ENCODE results near the gene SCGB3A2. TPM values are rescaled to one million over a fixed set of nuclear protein-coding genes. Genes with fewer than 3 reads are reported as not detected.

Gene SCGB3A2
- total RNA-seq, 2 experiments from 2014 or later: not detected

- Mint-ChIP-seq H3K9me3 (no peaks in the 10 kb centered on the region), H3K4me1 (no peaks in the 10 kb centered on the region), H3K27me3 (no peaks in the 10 kb centered on the region), H3K4me3 (no peak overlapping the region), H3K27ac (no peak overlapping the region), H3K36me3 (no peaks in the 10 kb centered on the region)
- POLR2A ChIA-PET: no interaction called here
- DNase-seq: no peak
- no peak for ATAC-seq (ENCODE audit: low read depth)
Measured at GRCh38 chr5:147901599-147902039, 23.1 kb downstream of the SCGB3A2 start.

DNA sequence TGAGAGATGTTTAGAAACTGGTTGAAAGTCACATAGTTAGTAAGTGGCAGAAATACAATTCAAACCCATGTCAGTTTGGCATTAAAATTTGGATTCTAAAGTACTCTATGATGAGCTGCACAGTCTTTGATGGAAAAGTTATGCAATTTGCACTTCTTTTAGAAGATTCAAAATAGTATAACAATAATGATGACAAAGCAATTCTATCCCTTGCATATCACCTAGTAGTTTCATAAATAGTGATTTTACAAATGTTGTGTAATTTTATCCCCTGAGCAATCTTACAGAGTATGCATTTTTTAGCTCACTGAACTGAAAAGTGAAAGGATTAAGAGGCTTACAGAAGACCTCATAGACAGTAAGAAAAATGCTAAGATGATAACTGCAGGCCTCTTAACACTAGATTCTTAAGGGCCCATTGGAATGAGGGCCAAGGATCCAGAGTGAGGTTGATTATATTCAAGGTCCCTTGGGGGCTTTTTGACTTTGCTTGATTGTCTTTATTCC is 24.2 kb downstream of the SCGB3A2 start:
- DNase-seq: no peak

GRCh38 chr5:147904110-147904509 is 25.6 kb downstream of the SCGB3A2 start:
- Mint-ChIP-seq H3K27me3 (no peaks in the 10 kb centered on the region), H3K36me3 (no peaks in the 10 kb centered on the region), H3K9me3 (no peaks in the 10 kb centered on the region), H3K4me1 (no peaks in the 10 kb centered on the region), H3K27ac (no peak overlapping the region), H3K4me3 (no peak overlapping the region)
- DNase-seq (no peak), ATAC-seq (ENCODE audit: low read depth) (no peak)
- POLR2A ChIA-PET: interaction anchor here (0.7 kb wide), 1 partner anchor 821 kb away, joined by 4 read pairs; no protein-coding TSS in a partner anchor

More for the DNA sequence above, 24.2 kb downstream of the SCGB3A2 start:
- Mint-ChIP-seq H3K4me3 (no peak overlapping the region), H3K4me1 (no peaks in the 10 kb centered on the region), H3K27ac (no peak overlapping the region), H3K9me3 (no peaks in the 10 kb centered on the region), H3K36me3 (no peaks in the 10 kb centered on the region), H3K27me3 (no peaks in the 10 kb centered on the region)
- no peak for ATAC-seq (ENCODE audit: low read depth)
- POLR2A ChIA-PET: no interaction called here

GRCh38 chr5:147906326-147907095 is 28.0 kb downstream of the SCGB3A2 start, which contains the start of gene C5orf46:
Gene C5orf46, minus strand, starts transcription at chr5:147906538. Its CDS starts 37 bp downstream, at chr5:147906501.
- H3K27ac Mint-ChIP-seq: no peak within 1 kb of the TSS
- H3K27me3 Mint-ChIP-seq: no peaks in the 10 kb centered on the region
- H3K36me3 Mint-ChIP-seq: no peaks in the 10 kb centered on the region
- H3K9me3 Mint-ChIP-seq: no peaks in the 10 kb centered on the region
- ATAC-seq (ENCODE audit: low read depth) (no peak), DNase-seq (no peak)
- no peak within 1 kb of the TSS for H3K4me3 Mint-ChIP-seq
- POLR2A ChIA-PET: no interaction called here
- no peaks in the 10 kb centered on the region for H3K4me1 Mint-ChIP-seq

GRCh38 chr5:147911427-147911826 is 32.9 kb downstream of the SCGB3A2 start:
- H3K27me3 Mint-ChIP-seq: no peaks in the 10 kb centered on the region
- H3K4me1 Mint-ChIP-seq: no peaks in the 10 kb centered on the region
- no peaks in the 10 kb centered on the region for H3K9me3 Mint-ChIP-seq
- ATAC-seq (ENCODE audit: low read depth) (no peak), DNase-seq (no peak)
- no peak overlapping the region for H3K4me3 Mint-ChIP-seq
- no peaks in the 10 kb centered on the region for H3K36me3 Mint-ChIP-seq
- POLR2A ChIA-PET: no interaction called here
- H3K27ac Mint-ChIP-seq: no peak overlapping the region

- no peak overlapping the region for H3K4me3 Mint-ChIP-seq
- POLR2A ChIA-PET: no interaction called here
- no peaks in the 10 kb centered on the region for H3K27me3 Mint-ChIP-seq
- no peaks in the 10 kb centered on the region for H3K9me3 Mint-ChIP-seq
- DNase-seq: no peak
- H3K4me1 Mint-ChIP-seq: no peaks in the 10 kb centered on the region
- ATAC-seq (ENCODE audit: low read depth): no peak
- H3K36me3 Mint-ChIP-seq: no peaks in the 10 kb centered on the region
- no peak overlapping the region for H3K27ac Mint-ChIP-seq
Measured at GRCh38 chr5:147912011-147912410, 33.5 kb downstream of the SCGB3A2 start.

- DNase-seq (no peak), ATAC-seq (ENCODE audit: low read depth) (no peak)
- POLR2A ChIA-PET: no interaction called here
- no peak overlapping the region for H3K4me3 Mint-ChIP-seq
- H3K36me3 Mint-ChIP-seq: no peaks in the 10 kb centered on the region
- H3K4me1 Mint-ChIP-seq: no peaks in the 10 kb centered on the region
- H3K27ac Mint-ChIP-seq: no peak overlapping the region
- no peaks in the 10 kb centered on the region for H3K9me3 Mint-ChIP-seq
- H3K27me3 Mint-ChIP-seq: no peaks in the 10 kb centered on the region
Measured at GRCh38 chr5:147913786-147914185, 35.3 kb downstream of the SCGB3A2 start.

- POLR2A ChIA-PET: no interaction called here
- Mint-ChIP-seq H3K36me3 (no peaks in the 10 kb centered on the region), H3K9me3 (no peaks in the 10 kb centered on the region), H3K4me1 (no peaks in the 10 kb centered on the region), H3K27ac (no peak overlapping the region), H3K4me3 (no peak overlapping the region), H3K27me3 (no peaks in the 10 kb centered on the region)
- DNase-seq (no peak), ATAC-seq (ENCODE audit: low read depth) (no peak)
Measured at GRCh38 chr5:147918101-147918685, 39.7 kb downstream of the SCGB3A2 start.

DNA sequence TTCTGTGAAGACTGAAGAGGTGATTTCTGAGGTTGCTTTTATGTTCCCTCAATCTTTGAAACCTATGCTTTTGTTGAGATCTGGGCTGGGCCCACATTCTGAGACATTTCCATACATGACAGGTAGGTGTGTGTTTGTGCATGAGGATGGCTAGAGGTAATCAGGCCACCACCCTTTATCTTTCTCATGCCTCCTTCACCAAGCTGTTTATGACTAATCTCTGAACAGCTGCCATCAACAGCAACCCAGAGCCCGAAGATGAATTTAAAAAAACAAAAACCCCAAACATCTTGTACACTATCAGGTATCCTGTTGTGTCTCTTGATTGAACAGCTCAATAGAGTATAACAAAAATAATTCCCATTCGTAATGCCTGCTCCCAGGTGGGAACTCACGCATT is 40.4 kb downstream of the SCGB3A2 start:
- POLR2A ChIA-PET: no interaction called here
- no peak for ATAC-seq (ENCODE audit: low read depth)
- Mint-ChIP-seq H3K4me1 (no peaks in the 10 kb centered on the region), H3K27ac (no peak overlapping the region), H3K27me3 (no peaks in the 10 kb centered on the region), H3K36me3 (no peaks in the 10 kb centered on the region), H3K9me3 (no peaks in the 10 kb centered on the region), H3K4me3 (no peak overlapping the region)
- DNase-seq: no peak

- POLR2A ChIA-PET: no interaction called here
- DNase-seq: no peak
- Mint-ChIP-seq H3K4me1 (no peaks in the 10 kb centered on the region), H3K36me3 (no peaks in the 10 kb centered on the region), H3K27ac (no peak overlapping the region), H3K27me3 (no peaks in the 10 kb centered on the region), H3K9me3 (no peaks in the 10 kb centered on the region), H3K4me3 (no peak overlapping the region)
- no peak for ATAC-seq (ENCODE audit: low read depth)
Measured at GRCh38 chr5:147920420-147921030, 42.0 kb downstream of the SCGB3A2 start.

- Mint-ChIP-seq H3K9me3 (no peaks in the 10 kb centered on the region), H3K4me3 (no peak overlapping the region), H3K36me3 (no peaks in the 10 kb centered on the region), H3K4me1 (no peaks in the 10 kb centered on the region), H3K27ac (no peak overlapping the region), H3K27me3 (no peaks in the 10 kb centered on the region)
- no peak for DNase-seq
- POLR2A ChIA-PET: no interaction called here
- ATAC-seq (ENCODE audit: low read depth): no peak
Measured at GRCh38 chr5:147921136-147921535, 42.6 kb downstream of the SCGB3A2 start.

DNA sequence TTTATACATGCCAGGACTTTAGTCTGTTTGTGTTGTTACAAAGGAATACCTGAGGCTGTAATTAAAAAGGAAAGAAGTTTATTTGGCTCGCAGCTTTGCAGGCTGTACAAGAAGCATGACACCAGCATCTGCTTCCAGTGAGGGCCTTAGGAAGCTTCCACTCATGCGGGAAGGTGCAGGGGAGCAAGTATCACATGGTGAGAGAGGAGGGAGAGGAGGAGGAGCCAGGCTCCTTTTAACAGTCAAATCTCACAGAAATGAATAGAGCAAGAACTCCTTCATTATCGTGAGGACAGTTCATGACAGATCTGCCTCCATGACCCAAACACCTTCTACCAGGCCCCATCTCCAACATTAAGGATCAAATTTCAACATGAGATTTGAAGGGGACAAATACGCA is 46.5 kb downstream of the SCGB3A2 start:
- no peak overlapping the region for H3K27ac Mint-ChIP-seq

GRCh38 chr5:147927901-147928300 is 49.4 kb downstream of the SCGB3A2 start:
- no peaks in the 10 kb centered on the region for H3K27me3 Mint-ChIP-seq
- H3K9me3 Mint-ChIP-seq: no peaks in the 10 kb centered on the region
- H3K4me3 Mint-ChIP-seq: no peak overlapping the region
- DNase-seq (no peak), ATAC-seq (ENCODE audit: low read depth) (no peak)
- no peaks in the 10 kb centered on the region for H3K36me3 Mint-ChIP-seq
- no peak overlapping the region for H3K27ac Mint-ChIP-seq
- POLR2A ChIA-PET: no interaction called here
- no peaks in the 10 kb centered on the region for H3K4me1 Mint-ChIP-seq

More for the DNA sequence above, 46.5 kb downstream of the SCGB3A2 start:
- no peaks in the 10 kb centered on the region for H3K9me3 Mint-ChIP-seq
- POLR2A ChIA-PET: no interaction called here
- DNase-seq (no peak), ATAC-seq (ENCODE audit: low read depth) (no peak)
- no peaks in the 10 kb centered on the region for H3K4me1 Mint-ChIP-seq
- H3K36me3 Mint-ChIP-seq: no peaks in the 10 kb centered on the region
- H3K27me3 Mint-ChIP-seq: no peaks in the 10 kb centered on the region
- H3K4me3 Mint-ChIP-seq: no peak overlapping the region

DNA sequence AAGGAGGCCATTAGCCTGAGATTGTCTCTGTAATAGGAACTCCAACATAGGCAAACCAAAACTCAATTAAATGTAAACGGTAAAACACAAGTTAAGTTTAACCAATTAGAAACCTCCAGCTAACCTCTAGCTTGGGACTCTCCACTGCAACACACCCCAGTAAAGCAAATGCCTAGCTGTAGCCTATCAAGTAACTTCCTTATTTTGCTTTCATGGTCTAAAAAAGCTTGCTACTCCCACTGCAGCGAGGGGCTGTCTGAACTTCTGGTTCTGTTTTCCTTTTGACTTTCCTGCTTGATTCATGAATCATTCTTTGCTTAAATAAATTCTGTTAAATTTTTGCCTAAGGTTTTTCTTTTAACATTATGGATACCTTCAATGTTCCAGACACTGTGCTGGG is 52.3 kb downstream of the SCGB3A2 start:
- no peak for DNase-seq
- Mint-ChIP-seq H3K36me3 (no peaks in the 10 kb centered on the region), H3K4me1 (no peaks in the 10 kb centered on the region), H3K27me3 (peaks cover 2% of the 10 kb centered on the region), H3K4me3 (no peak overlapping the region), H3K9me3 (no peaks in the 10 kb centered on the region), H3K27ac (no peak overlapping the region)
- ATAC-seq (ENCODE audit: low read depth): no peak
- POLR2A ChIA-PET: no interaction called here

Data from activated naive CD8-positive, alpha-beta T cell treated with anti-CD3 and anti-CD28 coated beads, Interleukin-2, amount 10 ng/mL, durations not matched to agents 7 days and 5 days (primary cell).